ENCODE measurements around the gene ARHGAP31. TPM values are rescaled to one million over a fixed set of nuclear protein-coding genes. Genes with fewer than 3 reads are reported as not detected.

Gene ARHGAP31
- total and polyA plus RNA-seq, 2 of the 8 experiments (the other 6 are each of a cell fraction or from before 2014, with no cell fraction given), result 1.1 to 7.6 TPM

DNA sequence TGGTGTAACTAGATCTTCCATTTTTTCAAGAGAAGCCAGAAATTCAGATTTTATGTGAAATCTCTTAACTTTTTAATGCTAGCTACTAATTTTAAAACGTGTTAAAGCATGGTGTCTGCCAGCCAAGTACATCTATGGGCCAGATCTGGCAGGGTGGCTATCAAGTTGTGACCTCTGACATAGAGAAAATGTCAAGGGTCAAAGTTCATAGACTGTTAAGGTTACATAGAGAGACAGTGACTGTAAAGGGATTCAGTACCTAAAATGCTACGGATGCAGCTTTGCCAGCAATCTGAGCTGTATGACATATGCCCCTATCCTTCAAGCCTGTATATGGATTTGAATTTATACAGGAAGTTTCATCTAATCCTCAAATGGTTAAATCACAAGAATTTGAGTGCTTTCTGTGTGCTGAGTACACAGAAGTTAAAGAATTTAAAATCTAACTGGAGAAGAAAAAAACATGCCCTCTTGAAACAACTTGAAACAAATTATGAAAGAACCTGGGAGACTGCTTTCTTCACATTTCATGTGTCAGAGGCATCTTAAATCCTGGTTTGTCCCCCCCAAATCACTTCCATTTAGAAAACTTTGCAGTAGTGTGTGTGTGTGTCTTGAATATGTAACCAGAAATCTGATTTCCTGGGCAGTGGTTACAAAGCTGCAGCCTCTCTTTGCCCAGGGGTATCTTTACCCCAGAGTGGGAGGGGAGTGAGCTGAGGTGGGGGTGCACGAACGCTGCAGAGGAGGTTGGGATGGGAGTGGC lies 895 bp upstream of the ARHGAP31 start:
- WGBS, 2 experiments (ENCODE audit: extremely low coverage in 1 of 2, insufficient coverage in 1 of 2, insufficient read length in 1 of 2, insufficient replicate concordance in 2 of 2, low coverage in 1 of 2, low lambda C conversion rate in 2 of 2, missing lambda C conversion rate in 1 of 2), result 38% methylated on average over 4 of the region's 4 CpGs; no CpG with 5 or more reads in 1 of the 2 experiments
- Histone ChIP-seq H2BK5ac (ENCODE audit: low read depth, low read length) (no peak overlapping the region; the same call in 1 of the 2 replicates), H3K79me2 (ENCODE audit: control insufficient read depth in 1 of 2, insufficient read depth in 2 of 2, low read length in 2 of 2) (no peaks in the 10 kb centered on the region), H4K20me1 (replicated peaks in 1 of 2; ENCODE audit: control insufficient read depth in 1 of 2, insufficient read depth in 2 of 2, low read length in 2 of 2) (no peaks in the 10 kb centered on the region), H3K4me2 (ENCODE audit: insufficient read depth in 1 of 2, low read depth in 2 of 2, low read length in 2 of 2) (peak overlapping the region; percentile 88 to 98), H3K27me3 (replicated peaks in 1 of 4; ENCODE audit: control insufficient read depth in 3 of 4, extremely low read depth in 1 of 4, insufficient read depth in 3 of 4, low read length in 3 of 4) (peaks cover 0 to 29% (median 13%) of the 10 kb centered on the region in 4 experiments; a peak in 4 of 7 replicates), H2AFZ (ENCODE audit: low read length) (peak overlapping the region; percentile 20; the same call in 1 of the 2 replicates), H2BK15ac (ENCODE audit: low read length) (peak overlapping the region; percentile 84; the same call in 1 of the 2 replicates), H3K4me3 (ENCODE audit: extremely low read depth in 1 of 4, insufficient read depth in 2 of 4, low read depth in 3 of 4, low read length in 4 of 4) (peak overlapping the region; percentile 73 to 84 (median 80)), H4K91ac (replicated peaks; ENCODE audit: insufficient read length, low read length) (no peak overlapping the region), H3K56ac (replicated peaks; ENCODE audit: insufficient read length, low read depth, low read length) (no peak overlapping the region), H3K4ac (replicated peaks; ENCODE audit: insufficient read length, low read depth, low read length) (no peak overlapping the region), H4K8ac (ENCODE audit: extremely low read depth, insufficient read depth, low read length) (no peak overlapping the region), H3K9ac (replicated peaks in 1 of 4; ENCODE audit: extremely low read depth in 1 of 4, low read depth in 3 of 4, low read length in 3 of 4) (no peak overlapping the region; a peak in 1 of 7 replicates), H2BK20ac (ENCODE audit: low read length) (peak overlapping the region; percentile 66; the same call in 1 of the 2 replicates), H3K79me1 (ENCODE audit: low read depth, low read length) (no peaks in the 10 kb centered on the region), H3K27ac (ENCODE audit: low read depth, low read length) (no peak overlapping the region), H2BK120ac (replicated peaks; ENCODE audit: low read depth, low read length) (no peak overlapping the region), H3K14ac (ENCODE audit: insufficient read length) (no peak overlapping the region), H2BK12ac (ENCODE audit: low read depth, low read length) (no peak overlapping the region; the same call in 1 of the 2 replicates), H3K9me3 (ENCODE audit: insufficient read depth in 2 of 2, low read depth in 1 of 2, low read length in 1 of 2) (no peaks in the 10 kb centered on the region), H3K4me1 (replicated peaks in 1 of 4; ENCODE audit: control insufficient read depth in 3 of 4, insufficient read depth in 4 of 4, low read length in 3 of 4) (peaks cover 2 to 14% (median 9%) of the 10 kb centered on the region in 4 experiments), H3K18ac (ENCODE audit: extremely low read depth, low read length) (0 out of 2 replicates have a peak overlapping the region, but pooled peaks have one; percentile 13), H4K5ac (ENCODE audit: insufficient read length, low read depth, low read length) (no peak overlapping the region), H3K36me3 (ENCODE audit: control insufficient read depth in 2 of 4, insufficient read depth in 4 of 4, low read length in 3 of 4) (no peaks in the 10 kb centered on the region), H2AK5ac (ENCODE audit: low read depth, low read length) (no peak overlapping the region; the same call in 1 of the 2 replicates), H3K23ac (ENCODE audit: insufficient read length) (no peak overlapping the region), H3K23me2 (ENCODE audit: low read depth, low read length) (peaks cover 14% of the 10 kb centered on the region; the same call in 1 of the 2 replicates)
- DNase-seq (ENCODE audit: low read depth in 1 of 2, low spot score in 2 of 2), result no peak
- POLR2A ChIA-PET (ENCODE audit: partially characterized antibody), result interaction anchor here (0.6 to 3.8 kb wide), 4 partner anchors 10 to 374 kb away, joined by 3 to 15 read pairs (median 7); no protein-coding TSS in a partner anchor
- CTCF ChIA-PET (ENCODE audit: partially characterized antibody), result interaction anchor here (1.6 to 2.1 kb wide), 3 partner anchors 20 to 135 kb away, joined by 4 to 11 read pairs (median 7); partner anchors contain the start of gene B4GALT4
- FAIRE-seq, result no peak
- TF ChIP-seq POLR2A (IDR thresholded peaks at IDR 0.05; ENCODE audit: control extremely low read depth in 1 of 2, low read depth in 2 of 2, low read length in 2 of 2) (no peak), CHD2 (IDR thresholded peaks at IDR 0.05; ENCODE audit: low read length) (no peak), BCL11A (IDR thresholded peaks at IDR 0.05; ENCODE audit: low read depth in 2 of 2, low read length in 2 of 2) (no peak), JUND (IDR thresholded peaks at IDR 0.05; ENCODE audit: low read length) (no peak), RBBP5 (IDR thresholded peaks at IDR 0.05; ENCODE audit: borderline replicate concordance, low read depth, low read length) (no peak), JUN (IDR thresholded peaks at IDR 0.05; ENCODE audit: low read depth, low read length) (no peak), TAF7 (optimal IDR thresholded peaks at IDR 0.05; ENCODE audit: borderline replicate concordance, low read depth, low read length) (no peak), HDAC2 (IDR thresholded peaks at IDR 0.05; ENCODE audit: borderline replicate concordance in 1 of 2, low read depth in 2 of 2, low read length in 2 of 2) (no peak)
- TF ChIP-seq, protein P1, sequence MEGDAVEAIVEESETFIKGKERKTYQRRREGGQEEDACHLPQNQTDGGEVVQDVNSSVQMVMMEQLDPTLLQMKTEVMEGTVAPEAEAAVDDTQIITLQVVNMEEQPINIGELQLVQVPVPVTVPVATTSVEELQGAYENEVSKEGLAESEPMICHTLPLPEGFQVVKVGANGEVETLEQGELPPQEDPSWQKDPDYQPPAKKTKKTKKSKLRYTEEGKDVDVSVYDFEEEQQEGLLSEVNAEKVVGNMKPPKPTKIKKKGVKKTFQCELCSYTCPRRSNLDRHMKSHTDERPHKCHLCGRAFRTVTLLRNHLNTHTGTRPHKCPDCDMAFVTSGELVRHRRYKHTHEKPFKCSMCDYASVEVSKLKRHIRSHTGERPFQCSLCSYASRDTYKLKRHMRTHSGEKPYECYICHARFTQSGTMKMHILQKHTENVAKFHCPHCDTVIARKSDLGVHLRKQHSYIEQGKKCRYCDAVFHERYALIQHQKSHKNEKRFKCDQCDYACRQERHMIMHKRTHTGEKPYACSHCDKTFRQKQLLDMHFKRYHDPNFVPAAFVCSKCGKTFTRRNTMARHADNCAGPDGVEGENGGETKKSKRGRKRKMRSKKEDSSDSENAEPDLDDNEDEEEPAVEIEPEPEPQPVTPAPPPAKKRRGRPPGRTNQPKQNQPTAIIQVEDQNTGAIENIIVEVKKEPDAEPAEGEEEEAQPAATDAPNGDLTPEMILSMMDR (IDR thresholded peaks at IDR 0.05; ENCODE audit: control extremely low read depth in 1 of 3, insufficient read depth in 1 of 3, low read depth in 1 of 3, low read length in 3 of 3), result no peak

Measured in H1 (cell line).